ES-I3 (cell line): ENCODE results near the gene MRAS.
"Not testable (repeated sequence)": the region's sequence is repeated elsewhere in the genome, so short reads cannot be mapped to it uniquely, and the experiment has no call there.

Experiments used
- H3K36me3 ChIP-seq: 2 replicates; pipeline ENCODE4 v1.6.1; 2013; ENCODE audit warnings: mild to moderate bottlenecking, low read length, control low read depth, moderate library complexity; ENCODE audit not compliant: insufficient read depth
- H3K4me1 ChIP-seq: 2 replicates; pipeline ENCODE4 v1.6.1; 2013; ENCODE audit warnings: mild to moderate bottlenecking, control low read depth, low read length; ENCODE audit not compliant: insufficient read depth
- H3K9ac ChIP-seq: 2 replicates; pipeline ENCODE4 v1.6.1; 2013; ENCODE audit warnings: low read depth, mild to moderate bottlenecking, low read length, moderate library complexity
- H3K9me3 ChIP-seq: 2 replicates; pipeline ENCODE4 v1.6.1; 2013; ENCODE audit warnings: mild to moderate bottlenecking, low read length, moderate library complexity; ENCODE audit not compliant: control insufficient read depth, insufficient read depth

MRAS gene

GRCh38 chr3:138398791-138399575 lies 50.6 kb downstream of the MRAS start:
- Histone ChIP-seq H3K9me3 (no peaks in the 10 kb centered on the region), H3K4me1 (peaks cover 13% of the 10 kb centered on the region), H3K36me3 (no peaks in the 10 kb centered on the region), H3K9ac (no peak overlapping the region)

- Histone ChIP-seq H3K9ac (no peak overlapping the region), H3K4me1 (peaks cover 13% of the 10 kb centered on the region), H3K9me3 (no peaks in the 10 kb centered on the region; the same call in 1 of the 2 replicates), H3K36me3 (no peaks in the 10 kb centered on the region)
These were observed 51.4 kb downstream of the MRAS start for GRCh38 chr3:138399766-138400165.

GRCh38 chr3:138400651-138401070 lies 52.3 kb downstream of the MRAS start:
- H3K36me3 ChIP-seq: no peaks in the 10 kb centered on the region
- no peak overlapping the region for H3K9ac ChIP-seq
- peaks cover 13% of the 10 kb centered on the region for H3K4me1 ChIP-seq
- H3K9me3 ChIP-seq: no peaks in the 10 kb centered on the region; the same call in 1 of the 2 replicates

- Histone ChIP-seq H3K9ac (no peak overlapping the region), H3K36me3 (no peaks in the 10 kb centered on the region), H3K4me1 (peaks cover 7% of the 10 kb centered on the region; the same call in 1 of the 2 replicates), H3K9me3 (no peaks in the 10 kb centered on the region; the same call in 1 of the 2 replicates)
These were observed 53.5 kb downstream of the MRAS start for GRCh38 chr3:138401834-138402233.

- Histone ChIP-seq H3K4me1 (peaks cover 22% of the 10 kb centered on the region), H3K9me3 (no peaks in the 10 kb centered on the region; the same call in 1 of the 2 replicates), H3K9ac (no peak overlapping the region), H3K36me3 (no peaks in the 10 kb centered on the region)
These were observed 55.7 kb downstream of the MRAS start for GRCh38 chr3:138404121-138404520.

GRCh38 chr3:138405001-138405400 lies 56.6 kb downstream of the MRAS start:
- Histone ChIP-seq H3K4me1 (peaks cover 27% of the 10 kb centered on the region), H3K9ac (no peak overlapping the region), H3K36me3 (no peaks in the 10 kb centered on the region), H3K9me3 (no peaks in the 10 kb centered on the region; the same call in 1 of the 2 replicates)

GRCh38 chr3:138405486-138405885 lies 57.1 kb downstream of the MRAS start:
- no peaks in the 10 kb centered on the region; the same call in 1 of the 2 replicates for H3K9me3 ChIP-seq
- H3K4me1 ChIP-seq: peaks cover 32% of the 10 kb centered on the region
- no peaks in the 10 kb centered on the region for H3K36me3 ChIP-seq
- H3K9ac ChIP-seq: no peak overlapping the region

GRCh38 chr3:138406606-138407005 lies 58.2 kb downstream of the MRAS start:
- Histone ChIP-seq H3K9me3 (no peaks in the 10 kb centered on the region; the same call in 1 of the 2 replicates), H3K9ac (no peak overlapping the region), H3K36me3 (no peaks in the 10 kb centered on the region), H3K4me1 (peaks cover 32% of the 10 kb centered on the region)

GRCh38 chr3:138407236-138407907 lies 59.0 kb downstream of the MRAS start:
- Histone ChIP-seq H3K4me1 (peaks cover 28% of the 10 kb centered on the region), H3K9me3 (no peaks in the 10 kb centered on the region; the same call in 1 of the 2 replicates), H3K9ac (no peak overlapping the region), H3K36me3 (no peaks in the 10 kb centered on the region)

- Histone ChIP-seq H3K9me3 (no peaks in the 10 kb centered on the region; the same call in 1 of the 2 replicates), H3K36me3 (no peaks in the 10 kb centered on the region), H3K9ac (no peak overlapping the region), H3K4me1 (peaks cover 28% of the 10 kb centered on the region)
These were observed 60.6 kb downstream of the MRAS start for GRCh38 chr3:138408751-138409570.

- H3K9me3 ChIP-seq: no peaks in the 10 kb centered on the region
- no peak overlapping the region for H3K9ac ChIP-seq
- H3K4me1 ChIP-seq: peaks cover 23% of the 10 kb centered on the region
- H3K36me3 ChIP-seq: no peaks in the 10 kb centered on the region
These were observed 64.6 kb downstream of the MRAS start for GRCh38 chr3:138412821-138413551.

GRCh38 chr3:138416236-138416635 lies 67.9 kb downstream of the MRAS start:
- not testable (repeated sequence) for H3K9me3 ChIP-seq, H3K4me1 ChIP-seq, H3K9ac ChIP-seq, H3K36me3 ChIP-seq

- Histone ChIP-seq H3K36me3 (no peaks in the 10 kb centered on the region), H3K4me1 (peaks cover 6% of the 10 kb centered on the region; the same call in 1 of the 2 replicates), H3K9me3 (no peaks in the 10 kb centered on the region), H3K9ac (no peak overlapping the region)
These were observed 69.2 kb downstream of the MRAS start for GRCh38 chr3:138417559-138417982.
